Measurements from ENCODE around the gene HMGCS1. TPM values are rescaled to one million over a fixed set of nuclear protein-coding genes. Genes with fewer than 3 reads are reported as not detected.
"Not testable (repeated sequence)": the region's sequence is repeated elsewhere in the genome, so short reads cannot be mapped to it uniquely, and the experiment has no call there.

Gene HMGCS1
- 10.3 and 17.6 TPM in 2 replicates for total RNA-seq (2014; rRNA removed)
- 22.4 TPM for polyA plus RNA-seq (2012)

DNA sequence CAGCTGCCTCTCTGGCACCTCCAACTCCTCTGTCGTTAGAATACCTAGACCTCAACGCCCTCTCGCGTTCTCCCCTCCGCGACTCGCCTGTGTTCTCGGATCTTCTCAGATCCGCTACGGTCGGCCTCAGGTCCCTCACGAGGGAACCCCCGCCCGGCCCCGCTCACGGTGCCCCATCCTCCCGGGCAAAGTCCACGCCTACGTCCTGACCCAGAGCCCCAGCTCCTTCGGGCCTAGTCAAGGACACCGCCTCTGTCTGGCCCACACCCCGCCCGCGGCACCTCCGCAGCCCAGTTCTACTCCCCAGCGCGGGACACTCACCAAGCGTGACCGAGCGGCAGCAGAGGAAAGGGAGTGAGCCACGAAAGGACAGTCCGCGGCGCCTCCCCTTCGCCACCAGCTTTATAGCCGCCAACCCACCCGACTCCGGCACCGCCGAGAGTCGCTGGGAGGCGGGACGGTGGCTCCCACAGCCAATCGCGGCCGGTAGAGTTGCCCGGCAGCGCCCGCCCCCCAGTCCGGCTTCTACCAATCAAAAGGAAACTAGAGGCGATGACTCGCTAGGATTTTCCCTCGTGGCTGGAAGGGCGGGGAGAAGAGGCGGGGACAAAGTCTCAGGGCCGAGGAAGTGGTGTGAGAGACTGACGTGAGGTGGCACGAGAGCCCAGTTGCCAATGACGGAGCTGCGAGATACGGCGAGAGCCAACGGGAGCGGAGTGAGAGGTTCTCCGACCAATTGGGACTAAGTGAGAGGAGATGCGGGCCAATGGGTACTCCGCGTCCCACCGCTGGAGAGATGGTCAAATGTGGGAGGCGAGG is at the start of gene HMGCS1:
TSS of gene HMGCS1 (minus strand) at position 378 of the 819 bp plus-strand sequence. CDS start 14,447 bp downstream, outside the sequence.
- DNase-seq (ENCODE audit: low read depth): peak; percentile 99

DNA sequence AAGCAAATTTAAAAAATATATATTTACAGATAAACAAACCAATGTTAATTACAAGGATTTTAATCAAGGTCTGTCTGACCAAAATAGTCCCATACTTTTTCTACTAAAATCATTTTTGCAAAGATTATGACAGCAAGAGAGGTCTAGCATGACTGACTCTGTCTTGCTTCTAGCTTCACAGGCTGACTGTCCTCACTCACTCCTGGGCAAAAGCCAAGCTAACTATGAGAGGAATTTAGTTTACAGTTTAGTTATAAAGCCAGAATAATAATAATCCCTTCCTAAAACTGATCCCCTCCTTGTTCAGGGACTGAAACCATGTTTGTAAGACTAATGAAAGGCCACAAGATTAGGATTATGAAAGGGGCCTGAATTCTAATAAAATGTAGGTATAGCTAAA is 45.5 kb upstream of the HMGCS1 start:
- DNase-seq (ENCODE audit: low read depth): no peak

DNA sequence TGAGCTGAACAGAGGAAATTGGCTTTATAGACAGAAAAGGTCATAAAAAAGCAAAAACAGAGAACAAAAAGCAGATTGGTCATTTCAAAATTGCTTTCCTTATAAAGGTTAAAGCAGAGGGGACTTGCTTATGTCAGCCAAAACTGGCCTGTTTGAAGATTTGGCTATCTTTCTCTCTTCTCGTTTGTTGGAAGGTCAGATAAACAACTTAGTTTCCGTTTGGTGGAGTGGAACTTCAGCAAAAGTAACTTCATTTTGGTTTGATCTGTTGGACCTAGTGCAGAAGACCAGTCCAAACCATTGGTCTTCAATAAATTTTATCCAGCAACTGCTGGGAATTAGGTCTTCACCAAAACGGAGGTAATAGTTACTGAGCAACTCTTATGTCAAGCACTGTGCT is 45.1 kb upstream of the HMGCS1 start:
- no peak for DNase-seq (ENCODE audit: low read depth)

DNA sequence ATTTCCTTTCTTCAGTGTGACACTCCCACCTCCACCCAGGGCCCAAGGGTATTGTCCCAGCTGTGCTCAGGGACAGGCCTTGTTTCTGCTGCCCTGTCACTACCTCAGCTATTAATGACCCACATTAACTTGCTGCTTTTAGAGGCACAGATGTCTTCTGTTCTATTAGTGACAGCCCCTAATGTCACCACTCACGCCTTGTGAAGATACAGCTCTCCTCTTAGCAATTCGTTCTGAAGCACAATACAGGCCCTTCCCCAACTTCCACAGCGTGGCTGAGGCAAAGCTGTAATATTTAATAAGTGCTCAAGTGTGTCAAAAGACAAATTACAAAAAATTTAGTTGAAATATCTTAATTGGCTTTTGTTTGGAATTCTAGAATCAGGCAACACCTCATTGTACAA is 44.7 kb upstream of the HMGCS1 start:
- no peak for DNase-seq (ENCODE audit: low read depth)

DNA sequence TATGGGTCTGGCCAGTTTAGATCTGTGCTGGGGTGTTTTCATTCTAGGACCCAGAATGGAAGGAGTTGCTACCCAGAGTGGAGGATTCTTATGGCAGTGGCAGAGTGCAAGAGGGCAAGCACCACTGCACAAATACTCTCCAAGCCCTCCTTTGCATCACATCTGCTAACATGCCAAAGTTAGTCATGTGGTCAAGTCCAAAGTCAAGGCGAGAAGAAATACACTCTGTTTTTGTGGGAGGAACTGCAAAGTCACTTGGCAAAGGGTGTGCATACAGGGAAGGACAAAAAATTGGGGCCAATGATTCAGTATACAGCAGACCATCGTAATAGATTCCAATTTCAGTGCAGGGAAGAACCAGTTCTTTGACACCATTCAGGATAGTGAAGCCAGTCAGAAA is 43.9 kb upstream of the HMGCS1 start:
- DNase-seq (ENCODE audit: low read depth): no peak

DNA sequence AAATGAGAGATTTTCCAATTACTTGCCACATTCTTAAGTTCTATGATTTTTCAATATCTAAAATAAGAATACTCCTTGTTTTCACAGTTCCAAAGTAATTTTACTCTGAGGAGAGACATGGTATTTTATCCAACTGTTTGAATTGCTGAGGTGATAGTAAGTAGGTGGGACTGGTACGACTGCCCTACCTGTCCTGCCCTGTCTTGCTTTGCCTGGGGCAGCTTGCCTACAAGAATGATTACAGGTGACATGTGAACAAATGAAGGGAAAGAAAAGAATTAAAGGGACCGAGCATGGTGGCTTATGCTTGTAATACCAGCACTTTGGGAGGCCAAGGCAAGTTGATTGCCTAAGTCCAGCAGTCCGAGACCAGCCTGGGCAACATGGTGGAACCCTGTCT is 41.6 kb upstream of the HMGCS1 start:
- DNase-seq (ENCODE audit: low read depth): no peak

DNA sequence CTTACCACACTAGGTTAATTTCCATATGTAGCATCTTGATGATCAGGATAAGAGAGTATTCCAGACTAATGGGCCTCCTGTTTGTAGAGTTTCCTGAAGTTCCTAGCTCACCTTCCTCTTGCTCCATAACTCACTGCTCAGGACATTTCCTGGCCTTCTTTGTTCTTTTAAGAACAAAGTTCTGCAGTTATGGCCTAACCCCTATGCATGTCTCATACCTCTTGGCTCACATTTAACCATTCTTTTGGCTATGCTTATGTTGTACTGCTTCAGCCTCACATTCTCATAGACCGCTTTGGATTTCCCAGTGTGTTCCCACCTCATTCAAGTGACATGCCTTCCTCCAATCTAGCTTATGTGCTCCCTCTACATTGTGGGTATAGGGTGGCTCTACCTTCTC is 40.5 kb upstream of the HMGCS1 start:
- no peak for DNase-seq (ENCODE audit: low read depth)

DNA sequence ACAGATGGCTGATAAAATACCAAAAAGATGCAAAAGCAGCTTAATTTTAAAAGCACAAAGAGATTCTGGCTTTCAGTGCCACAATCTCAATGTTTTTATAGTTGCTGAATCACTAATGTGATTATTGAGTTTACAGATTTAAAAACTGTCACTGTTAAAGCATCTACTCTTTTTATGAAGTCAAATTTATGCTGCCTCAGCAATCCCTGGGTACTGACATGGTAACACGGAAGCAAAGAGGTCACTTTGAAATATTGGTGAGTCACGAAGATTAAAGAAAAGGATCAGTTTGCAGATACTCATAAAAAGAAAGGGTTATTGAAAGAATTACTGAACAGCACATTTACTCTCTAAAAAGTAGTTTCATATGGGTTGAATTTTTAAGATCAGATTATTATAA is 39.7 kb upstream of the HMGCS1 start:
- no peak for DNase-seq (ENCODE audit: low read depth)

DNA sequence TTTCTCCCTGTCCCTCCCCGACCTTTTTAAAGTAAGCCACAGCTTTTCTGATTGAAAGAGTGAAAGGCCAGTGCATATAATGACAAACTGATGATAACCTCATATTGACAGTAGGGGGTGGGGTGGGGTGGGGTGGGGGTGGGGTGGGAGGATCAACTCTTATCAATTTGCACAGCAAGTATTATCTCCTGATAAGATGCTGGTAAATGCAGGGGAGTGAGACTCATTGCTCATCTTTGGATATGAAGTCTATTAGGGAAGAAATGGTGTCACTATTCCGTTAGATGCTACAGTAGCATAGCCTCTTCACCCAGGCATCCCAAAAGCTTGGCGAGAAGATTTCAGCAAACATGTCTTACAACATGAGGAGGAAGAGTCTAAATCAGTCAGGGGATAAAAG is 38.9 kb upstream of the HMGCS1 start:
- no peak for DNase-seq (ENCODE audit: low read depth)

DNA sequence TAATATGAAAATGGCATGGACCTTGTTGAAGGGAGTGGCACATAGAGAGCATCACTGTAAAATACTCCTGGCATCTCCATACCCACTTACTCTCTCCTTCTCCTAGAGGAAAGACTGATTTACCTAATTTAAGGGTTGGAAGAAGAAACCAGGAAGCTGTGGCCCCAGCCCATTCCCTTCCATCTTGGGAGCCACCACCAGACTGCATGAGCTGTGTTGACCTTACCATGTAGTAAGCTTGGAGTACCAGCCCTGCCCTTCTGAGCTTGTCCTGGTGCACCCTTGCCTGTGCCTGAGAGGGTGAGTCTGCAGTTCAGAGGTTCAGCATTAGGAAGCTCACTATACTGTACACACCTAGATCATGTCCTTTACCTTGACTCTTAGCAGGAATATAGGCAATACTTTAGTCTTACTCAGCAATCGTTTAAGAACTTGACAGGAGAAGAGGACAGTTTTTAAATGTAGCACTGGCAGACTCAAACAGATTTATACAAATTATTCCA is 35.7 kb upstream of the HMGCS1 start:
- no peak for DNase-seq (ENCODE audit: low read depth)

DNA sequence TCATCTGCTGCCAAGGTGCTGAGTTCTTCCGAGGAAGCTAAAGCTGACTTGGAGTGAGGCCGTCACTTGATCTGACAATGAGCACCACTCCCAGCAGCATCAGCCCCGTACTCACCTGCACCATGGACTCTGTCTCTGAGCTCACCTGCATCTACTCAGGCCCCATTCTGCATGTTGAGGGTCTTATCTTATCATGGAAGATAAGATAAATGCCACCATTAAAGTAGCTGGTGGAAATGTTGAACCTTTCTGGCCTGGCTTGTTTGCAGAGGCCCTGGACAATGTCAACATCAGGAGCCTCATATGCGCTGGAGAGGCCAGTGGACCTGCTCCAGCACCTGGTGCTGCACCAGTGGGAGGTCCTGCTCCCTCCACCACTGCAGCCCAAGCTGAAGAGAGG is 35.0 kb upstream of the HMGCS1 start:
- DNase-seq (ENCODE audit: low read depth): no peak

DNA sequence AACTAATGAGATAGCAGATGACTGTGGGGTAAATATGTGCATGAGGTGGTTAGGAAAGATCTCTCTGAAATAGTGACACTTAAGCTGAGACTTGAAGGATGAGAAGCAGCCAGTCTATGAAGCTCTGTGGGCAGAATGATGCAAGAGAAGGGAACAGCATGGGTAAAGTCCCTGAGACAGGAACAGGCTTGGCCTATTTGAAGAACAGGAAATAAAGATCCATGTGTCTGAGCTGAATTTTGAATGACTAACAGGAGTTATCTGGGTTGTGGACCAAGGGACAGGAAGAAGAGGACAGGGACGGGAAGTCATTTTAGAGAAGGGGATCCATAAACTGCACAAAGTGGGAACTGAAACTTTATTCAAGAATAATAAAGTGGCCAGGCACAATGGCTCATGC is 25.6 kb upstream of the HMGCS1 start:
- DNase-seq (ENCODE audit: low read depth): no peak

DNA sequence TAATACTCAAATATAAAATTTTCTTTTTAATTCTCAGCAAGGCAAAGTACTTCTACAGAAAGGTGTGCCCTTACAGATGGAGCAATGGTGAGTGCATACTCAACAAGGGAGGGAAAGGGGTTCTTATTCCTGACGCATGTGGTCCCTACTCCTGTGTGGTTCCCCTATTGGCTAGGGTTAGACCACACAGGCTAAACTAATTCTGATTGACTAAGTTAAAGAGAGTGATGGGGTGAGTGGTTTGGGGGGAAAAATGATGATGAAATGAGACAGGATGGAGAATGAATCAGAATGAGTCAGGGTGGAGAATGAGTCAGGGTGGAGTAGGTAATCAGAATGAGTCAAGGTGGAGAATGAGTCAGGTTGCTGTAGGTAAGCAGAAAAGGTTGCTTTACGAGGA is 22.9 kb upstream of the HMGCS1 start:
- DNase-seq (ENCODE audit: low read depth): peak; percentile 12

DNA sequence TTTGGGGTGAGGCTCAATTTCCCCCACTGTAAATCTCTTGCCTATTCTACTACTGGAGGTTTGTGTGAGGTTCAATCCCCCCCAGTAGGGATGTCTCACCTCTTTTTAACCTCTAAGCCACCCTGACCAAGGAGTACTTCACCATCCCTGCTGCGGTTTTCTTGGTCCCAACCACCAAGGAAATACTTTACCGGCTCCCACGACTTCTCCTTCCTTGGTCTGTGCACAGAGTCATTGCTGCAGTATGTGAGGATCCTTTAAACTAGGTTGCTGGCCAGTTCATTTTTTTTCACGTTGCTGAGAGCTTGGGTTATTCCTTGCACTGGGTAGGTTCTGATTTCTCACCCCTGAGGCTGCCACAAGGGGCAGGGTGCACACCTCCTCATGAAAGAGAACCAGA is 22.5 kb upstream of the HMGCS1 start:
- DNase-seq (ENCODE audit: low read depth): no peak

DNA sequence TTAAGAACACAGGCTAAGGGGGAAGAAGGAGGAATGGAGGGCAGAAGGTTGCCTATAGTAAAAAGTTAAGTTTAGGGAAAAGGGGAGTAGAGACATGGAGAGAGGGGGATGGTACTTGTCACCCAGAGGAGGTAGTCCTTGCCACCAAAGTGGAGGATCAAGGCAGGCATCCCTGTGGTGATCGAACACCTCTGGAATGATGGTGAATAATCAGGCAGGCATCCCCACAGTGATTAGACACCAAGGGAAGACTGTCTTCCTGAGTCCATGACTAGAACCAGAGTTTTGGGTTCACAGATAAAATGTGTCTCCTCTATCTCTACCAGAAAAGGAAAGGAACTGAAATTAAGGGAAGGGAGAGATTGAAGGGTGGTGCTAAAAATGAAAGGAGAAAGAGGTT is 19.2 kb upstream of the HMGCS1 start:
- DNase-seq (ENCODE audit: low read depth): no peak

DNA sequence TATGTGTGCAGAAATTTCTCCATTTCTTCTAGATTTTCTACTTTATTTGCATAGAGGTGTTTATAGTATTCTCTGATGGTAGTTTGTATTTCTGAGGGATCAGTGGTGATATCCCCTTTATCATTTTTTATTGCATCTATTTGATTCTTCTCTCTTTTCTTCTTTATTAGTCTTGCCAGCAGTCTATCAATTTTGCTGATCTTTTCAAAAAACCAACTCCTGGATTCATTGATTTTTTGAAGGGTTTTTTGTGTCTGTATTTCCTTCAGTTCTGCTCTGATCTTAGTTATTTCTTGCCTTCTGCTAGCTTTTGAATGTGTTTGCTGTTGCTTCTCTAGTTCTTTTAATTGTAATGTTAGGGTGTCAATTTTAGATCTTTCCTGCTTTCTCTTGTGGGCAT is 12.4 kb upstream of the HMGCS1 start:
- DNase-seq (ENCODE audit: low read depth): not testable (repeated sequence)

DNA sequence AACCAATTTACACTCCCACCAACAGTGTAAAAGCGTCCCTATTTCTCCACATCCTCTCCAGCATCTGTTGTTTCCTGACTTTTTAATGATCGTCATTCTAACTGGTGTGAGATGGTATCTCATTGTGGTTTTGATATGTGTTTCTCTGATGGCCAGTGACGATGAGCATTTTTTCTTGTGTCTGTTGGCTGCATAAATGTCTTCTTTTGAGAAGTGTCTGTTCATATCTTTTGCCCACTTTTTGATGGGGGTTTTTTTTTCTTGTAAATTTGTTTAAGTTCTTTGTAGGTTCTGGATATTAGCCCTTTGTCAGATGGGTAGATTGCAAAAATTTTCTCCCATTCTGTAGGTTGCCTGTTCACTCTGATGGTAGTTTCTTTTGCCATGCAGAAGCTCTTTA is 10.3 kb upstream of the HMGCS1 start:
- DNase-seq (ENCODE audit: low read depth): not testable (repeated sequence)

DNA sequence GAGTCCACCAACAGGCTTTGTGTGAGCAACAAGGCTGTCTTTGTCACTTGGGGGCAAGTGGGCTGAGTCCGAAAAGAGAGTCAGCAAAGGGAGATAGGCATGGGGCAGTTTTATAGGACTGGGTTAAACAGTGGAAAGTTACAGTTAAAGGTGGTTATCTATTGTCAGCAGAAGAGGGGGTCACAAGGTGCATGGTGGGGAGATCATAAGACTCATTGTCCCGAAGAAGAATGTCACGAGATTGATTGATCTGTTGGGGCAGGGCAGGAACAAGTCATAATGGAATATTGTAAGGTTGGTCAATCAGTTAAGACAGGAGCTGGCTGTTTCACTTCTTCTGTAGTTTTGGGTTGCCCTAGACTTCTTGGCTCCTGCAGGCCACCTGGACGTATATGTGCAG is 7.6 kb upstream of the HMGCS1 start:
- DNase-seq (ENCODE audit: low read depth): no peak

DNA sequence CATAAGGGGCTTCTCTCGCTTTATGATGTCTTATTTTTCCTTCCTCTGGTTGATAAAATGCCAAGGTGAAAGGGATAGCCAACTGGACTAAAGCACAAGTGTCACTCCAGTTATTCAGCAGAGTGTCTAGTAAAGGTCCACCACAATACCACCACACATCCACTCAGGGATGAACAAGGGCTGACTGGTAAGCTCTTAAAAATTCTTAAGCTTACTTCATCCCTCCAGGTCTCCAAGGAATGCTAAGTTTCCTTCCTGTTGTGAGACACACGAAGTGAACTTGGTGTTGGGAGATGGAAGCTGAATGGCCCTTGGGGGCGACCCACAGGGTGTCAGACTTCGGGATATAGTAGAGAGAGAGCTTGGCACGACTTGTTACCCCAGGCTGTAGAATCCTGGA is 3.2 kb upstream of the HMGCS1 start:
- DNase-seq (ENCODE audit: low read depth): no peak

DNA sequence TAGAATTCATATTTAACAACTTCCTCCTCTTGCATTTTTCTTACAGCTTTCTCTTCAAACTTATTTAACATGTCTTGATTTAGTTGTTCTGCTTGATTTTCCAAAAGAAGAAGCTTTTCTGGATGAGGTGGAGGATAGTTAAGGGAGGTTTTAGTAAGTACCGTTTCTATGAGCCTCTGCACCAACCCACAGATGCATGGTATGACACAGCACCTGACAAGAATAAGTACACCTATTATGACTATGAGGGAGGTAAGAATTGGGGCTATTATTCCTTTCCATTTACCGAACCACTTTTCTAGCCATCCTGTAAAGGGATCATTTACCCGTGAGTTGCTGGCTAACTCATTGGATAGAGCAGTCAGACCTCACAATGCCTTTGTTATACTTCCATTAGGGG is 2.5 kb upstream of the HMGCS1 start:
- no peak for DNase-seq (ENCODE audit: low read depth)

DNA sequence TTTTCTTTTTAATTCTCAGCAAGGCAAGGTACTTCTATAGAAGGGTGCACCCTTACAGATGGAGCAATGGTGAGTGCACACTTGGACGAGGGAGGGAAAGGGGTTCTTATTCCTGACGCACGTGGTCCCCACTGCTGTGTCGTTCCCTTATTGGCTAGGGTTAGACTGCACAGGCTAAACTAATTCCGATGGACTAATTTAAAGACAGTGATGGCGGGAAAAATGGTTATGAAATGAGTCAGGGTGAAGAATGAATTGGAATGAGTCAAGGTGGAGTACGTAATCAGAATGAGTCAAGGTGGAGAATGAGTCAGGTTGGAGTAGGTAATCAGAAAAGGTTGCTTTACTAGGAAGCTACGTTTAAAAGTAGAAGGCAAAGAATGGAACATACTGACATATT is 2.1 kb upstream of the HMGCS1 start:
- DNase-seq (ENCODE audit: low read depth): no peak

DNA sequence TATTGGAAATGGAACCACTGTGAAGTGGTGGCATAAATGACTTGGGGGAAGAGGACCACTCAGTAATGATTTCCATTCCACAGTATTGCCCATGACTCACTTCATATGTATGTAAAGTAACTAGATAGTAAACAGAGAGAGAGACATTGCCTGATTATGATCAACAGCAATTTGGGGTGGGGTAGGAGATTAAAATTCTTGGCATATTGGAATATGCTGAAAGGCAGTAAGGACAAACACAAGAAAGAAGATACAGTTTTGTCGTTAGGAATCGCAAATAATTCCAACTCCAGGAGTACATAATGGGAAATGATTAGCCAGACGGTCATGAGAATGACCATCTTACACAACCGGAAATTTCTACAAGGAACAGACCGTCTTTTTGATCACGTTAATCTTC is 1.5 kb upstream of the HMGCS1 start:
- DNase-seq (ENCODE audit: low read depth): no peak

DNA sequence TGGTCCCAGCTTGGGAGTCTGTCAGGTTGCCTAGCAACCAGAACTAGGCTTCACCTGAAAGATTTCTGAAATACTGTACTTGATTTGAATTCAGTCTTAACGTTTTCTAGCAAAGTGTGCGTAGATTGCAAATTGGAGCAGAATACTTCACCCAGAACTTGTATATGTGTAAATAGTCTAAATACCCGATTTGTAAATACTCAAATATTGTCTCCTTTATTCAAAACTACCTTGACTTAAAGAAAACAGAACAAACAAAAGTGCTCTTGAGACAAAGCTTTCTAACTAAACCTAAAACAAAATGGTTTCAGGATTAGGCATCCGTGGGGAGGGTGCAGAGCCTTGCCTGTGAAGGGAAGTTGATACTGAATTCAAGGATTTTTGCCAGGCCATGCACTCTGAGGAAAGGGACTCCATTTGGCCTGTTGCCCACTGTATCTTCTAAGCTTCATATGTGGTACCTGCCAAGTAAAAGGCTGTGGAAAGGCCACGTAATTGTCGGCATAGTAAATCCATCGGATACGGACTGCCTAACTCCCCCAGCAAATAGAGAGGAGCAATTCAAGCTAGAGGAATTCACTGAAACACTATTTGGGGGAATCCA is 744 bp upstream of the HMGCS1 start:
- DNase-seq (ENCODE audit: low read depth): no peak

All from LHCN-M2 (cell line).